Upper lobe of left lung (tissue), 6 donors: ENCODE data around the gene IGSF8. TPM values are rescaled to one million over a fixed set of nuclear protein-coding genes. Genes with fewer than 3 reads are reported as not detected.

ENCODE experiments used
- ATAC-seq, 2 donors: fragments of 200-7000 bp; cut with Tn5 transposase; one replicate each; pipeline ENCODE4 v1.9.1; 2022; ENCODE audit warnings: mild to moderate bottlenecking in 2 of 2, moderate library complexity in 2 of 2; ENCODE audit not compliant: low FRiP score in 2 of 2
- DNase-seq, 2 donors: peaks; one replicate each; pipeline ENCODE4 v3.0.0-alpha.2; 2019 to 2020
- H3K27ac ChIP-seq, 4 donors: fragments of 200-600 bp; sonication (generic); one replicate each; pipeline ENCODE4 v1.5.1; 2016 to 2019
- H3K27me3 ChIP-seq, 4 donors: fragments of 200-600 bp; sonication (generic); one replicate each; pipeline ENCODE4 v1.5.1; 2017 to 2019
- H3K36me3 ChIP-seq, 4 donors: fragments of 200-600 bp; sonication (generic); one replicate each; pipeline ENCODE4 v1.5.1; 2016 to 2019
- H3K4me1 ChIP-seq, 4 donors: fragments of 200-600 bp; sonication (generic); one replicate each; pipeline ENCODE4 v1.5.1; 2018 to 2019
- H3K4me3 ChIP-seq, 4 donors: fragments of 200-600 bp; sonication (generic); one replicate each; pipeline ENCODE4 v1.5.1; 2017 to 2019; ENCODE audit warnings: mild to moderate bottlenecking in 2 of 4, moderate library complexity in 1 of 4
- H3K9me3 ChIP-seq, 4 donors: fragments of 200-600 bp; sonication (generic); one replicate each; pipeline ENCODE4 v1.5.1; 2018 to 2019
- CTCF ChIP-seq, 6 experiments: fragments of 450-650 bp in 4 of 6; fragments of 200-600 bp in 2 of 6; sonication (generic) in 2 of 6; IDR thresholded peaks; one replicate each; pipeline ENCODE4 v1.5.1; 2016 to 2019; ENCODE audit warnings: antibody characterized with exemption in 6 of 6
- EP300 ChIP-seq, 4 donors: sonication (generic); formaldehyde crosslinking; IDR thresholded peaks; one replicate each; pipeline ENCODE4 v1.5.1; 2017; ENCODE audit warnings: antibody characterized with exemption in 4 of 4, control low read depth in 2 of 4
- POLR2A ChIP-seq, 4 donors: fragments of 450-650 bp; IDR thresholded peaks; one replicate each; pipeline ENCODE4 v1.5.1; 2016 to 2017; ENCODE audit warnings: antibody characterized with exemption in 4 of 4, mild to moderate bottlenecking in 2 of 4
- POLR2AphosphoS5 ChIP-seq, 2 donors: sonication (generic); formaldehyde crosslinking; IDR thresholded peaks; one replicate each; pipeline ENCODE4 v1.5.1; 2017; ENCODE audit warnings: antibody characterized with exemption in 2 of 2
- WGBS, 2 donors: methylation state at CpG; one replicate each; pipeline ENCODE4 v1.1.5; 2017 to 2018; 5-methylcytosine and 5-hydroxymethylcytosine counted together
- total RNA-seq, 6 donors: library from RNA; depleted of rRNA in 4 of 6; stranded (reverse); fragments of >200 nt in 4 of 6; gene quantifications; one replicate each; pipeline versions ENCODE4 v1.1.0 to v1.2.1, GENCODE V29; 2016 to 2021
- donor health status: DM: no; HTN: no; CAD: no; lungs with moderate emphysema.
- donor health status: DM: no; HTN: yes; CAD: no; lungs with severe emphysema.

Gene IGSF8
- total RNA-seq, 6 donors from 2014 or later, result 13.6 to 43.8 (median 36.9) TPM

- TF ChIP-seq EP300 (IDR thresholded peaks at IDR 0.05), result no peak
- peak; percentile 47 to 70 (median 63) for TF ChIP-seq CTCF (IDR thresholded peaks at IDR 0.05)
- no peak for TF ChIP-seq POLR2AphosphoS5 (IDR thresholded peaks at IDR 0.05)
- Histone ChIP-seq H3K36me3 (no peaks in the 10 kb centered on the region), H3K4me3 (no peak overlapping the region), H3K27me3 (peaks cover 0 to 17% (median 7%) of the 10 kb centered on the region in 4 donors), H3K27ac (no peak overlapping the region), H3K9me3 (no peaks in the 10 kb centered on the region), H3K4me1 (peaks cover 0 to 4% (median 2%) of the 10 kb centered on the region in 4 donors)
- DNase-seq (peak; percentile 48 to 81), ATAC-seq (peak; percentile 66 to 68)
- 18 to 21% methylated on average over 8 of the region's 8 CpGs for WGBS, 2 donors
Measured at GRCh38 chr1:160078512-160079195, 19.8 kb downstream of the IGSF8 start.

GRCh38 chr1:160077486-160077885, 20.9 kb downstream of the IGSF8 start:
- ATAC-seq (peak in 1 of 2 donors; percentile 37), DNase-seq (no peak)
- no peak overlapping the region for H3K27ac ChIP-seq
- TF ChIP-seq POLR2A (IDR thresholded peaks at IDR 0.05) (no peak), EP300 (IDR thresholded peaks at IDR 0.05) (no peak), POLR2AphosphoS5 (IDR thresholded peaks at IDR 0.05) (no peak), CTCF (IDR thresholded peaks at IDR 0.05) (no peak)
- no peaks in the 10 kb centered on the region for H3K36me3 ChIP-seq
- no peaks in the 10 kb centered on the region for H3K9me3 ChIP-seq
- peaks cover 0 to 11% (median 6%) of the 10 kb centered on the region in 4 donors for H3K27me3 ChIP-seq
- peaks cover 0 to 3% (median 0%) of the 10 kb centered on the region in 4 donors for H3K4me1 ChIP-seq
- H3K4me3 ChIP-seq, result no peak overlapping the region

GRCh38 chr1:160076295-160076694, 22.1 kb downstream of the IGSF8 start:
- WGBS, 2 donors, result 67 to 80% methylated on average over 3 of the region's 3 CpGs
- no peaks in the 10 kb centered on the region for H3K36me3 ChIP-seq
- H3K4me1 ChIP-seq, result peaks cover 0 to 3% (median 0%) of the 10 kb centered on the region in 4 donors
- TF ChIP-seq POLR2AphosphoS5 (IDR thresholded peaks at IDR 0.05) (no peak), EP300 (IDR thresholded peaks at IDR 0.05) (no peak), CTCF (IDR thresholded peaks at IDR 0.05) (no peak)
- ATAC-seq, result no peak
- peaks cover 0 to 2% (median 0%) of the 10 kb centered on the region in 4 donors for H3K27me3 ChIP-seq
- H3K4me3 ChIP-seq, result no peak overlapping the region
- no peak for DNase-seq
- no peaks in the 10 kb centered on the region for H3K9me3 ChIP-seq
- peak overlapping the region in 1 of 4 donors; percentile 39 for H3K27ac ChIP-seq

GRCh38 chr1:160075836-160076235, 22.6 kb downstream of the IGSF8 start:
- peak overlapping the region in 1 of 4 donors; percentile 39 for H3K27ac ChIP-seq
- H3K4me1 ChIP-seq, result peaks cover under 1 to 6% (median 1%) of the 10 kb centered on the region in 4 donors
- H3K27me3 ChIP-seq, result peaks cover 0 to 2% (median 0%) of the 10 kb centered on the region in 4 donors
- ATAC-seq (no peak), DNase-seq (no peak)
- 37 to 47% methylated on average over 2 of the region's 2 CpGs for WGBS, 2 donors
- no peaks in the 10 kb centered on the region for H3K36me3 ChIP-seq
- H3K4me3 ChIP-seq, result no peak overlapping the region
- no peaks in the 10 kb centered on the region for H3K9me3 ChIP-seq
- TF ChIP-seq POLR2A (IDR thresholded peaks at IDR 0.05) (no peak), EP300 (IDR thresholded peaks at IDR 0.05) (no peak), POLR2AphosphoS5 (IDR thresholded peaks at IDR 0.05) (no peak), CTCF (IDR thresholded peaks at IDR 0.05) (no peak)

- no peak for TF ChIP-seq CTCF (IDR thresholded peaks at IDR 0.05)
- no peak for TF ChIP-seq EP300 (IDR thresholded peaks at IDR 0.05)
- TF ChIP-seq POLR2A (IDR thresholded peaks at IDR 0.05), result no peak
- TF ChIP-seq POLR2AphosphoS5 (IDR thresholded peaks at IDR 0.05), result no peak
- H3K4me1 ChIP-seq, result peaks cover 10 to 13% (median 11%) of the 10 kb centered on the region in 4 donors
- no peaks in the 10 kb centered on the region for H3K36me3 ChIP-seq
- WGBS, 2 donors, result 58 to 68% methylated on average over 4 of the region's 4 CpGs
- H3K9me3 ChIP-seq, result no peaks in the 10 kb centered on the region
- peaks cover 0 to 6% (median 2%) of the 10 kb centered on the region in 4 donors for H3K27me3 ChIP-seq
- DNase-seq (no peak), ATAC-seq (no peak)
- no peak overlapping the region for H3K27ac ChIP-seq
- H3K4me3 ChIP-seq, result no peak overlapping the region
Measured at GRCh38 chr1:160074865-160075264, 23.6 kb downstream of the IGSF8 start.
